Hepatocyte (in vitro differentiated cells): Measurements from ENCODE around the gene ARHGAP33. TPM values are rescaled to one million over a fixed set of nuclear protein-coding genes. Genes with fewer than 3 reads are reported as not detected.
A peak's percentile ranks its signal among the peaks of the same experiment; 100 is the strongest.

ENCODE experiments used
- DNase-seq: peaks from one replicate; pipeline ENCODE4 v3.0.0-alpha.2; 2016; ENCODE audit warnings: low spot score
- H2AFZ ChIP-seq: fragments of 200-600 bp; sonication (generic); 2 replicates; pipeline ENCODE4 v1.6.0; 2016; ENCODE audit warnings: antibody characterized with exemption, mild to moderate bottlenecking
- H3K27ac ChIP-seq: fragments of 200-600 bp; sonication (generic); 2 replicates; pipeline ENCODE4 v1.5.1; 2016; ENCODE audit warnings: mild to moderate bottlenecking
- H3K27me3 ChIP-seq: fragments of 200-600 bp; sonication (generic); 2 replicates; pipeline ENCODE4 v1.6.1; 2016
- H3K36me3 ChIP-seq: fragments of 200-600 bp; sonication (generic); replicated peaks from 2 replicates; pipeline ENCODE4 v1.5.1; 2016; ENCODE audit warnings: low read depth; ENCODE audit not compliant: insufficient read depth
- H3K4me1 ChIP-seq: fragments of 200-600 bp; sonication (generic); 2 replicates; pipeline ENCODE4 v1.5.1; 2016; ENCODE audit warnings: mild to moderate bottlenecking, moderate library complexity; ENCODE audit not compliant: insufficient read depth
- H3K4me2 ChIP-seq: fragments of 200-600 bp; sonication (generic); 2 replicates; pipeline ENCODE4 v1.6.0; 2016
- H3K4me3 ChIP-seq: fragments of 200-600 bp; sonication (generic); 2 replicates; pipeline ENCODE4 v1.5.1; 2016; ENCODE audit warnings: mild to moderate bottlenecking
- H3K79me2 ChIP-seq: fragments of 200-600 bp; sonication (generic); 2 replicates; pipeline ENCODE4 v1.6.0; 2017; ENCODE audit warnings: mild to moderate bottlenecking
- H3K9me2 ChIP-seq: fragments of 200-600 bp; sonication (generic); replicated peaks from 2 replicates; pipeline ENCODE4 v1.6.0; 2017; ENCODE audit warnings: mild to moderate bottlenecking; ENCODE audit not compliant: insufficient read depth
- H3K9me3 ChIP-seq: fragments of 200-600 bp; sonication (generic); 2 replicates; pipeline ENCODE4 v1.5.1; 2016; ENCODE audit warnings: low read depth, mild to moderate bottlenecking
- H4K20me1 ChIP-seq: fragments of 200-600 bp; sonication (generic); 2 replicates; pipeline ENCODE4 v1.6.0; 2016; ENCODE audit warnings: mild to moderate bottlenecking; ENCODE audit not compliant: insufficient read depth, poor library complexity, severe bottlenecking
- CTCF ChIP-seq: fragments of 200-600 bp; sonication (generic); IDR thresholded peaks from 2 replicates; pipeline ENCODE4 v1.5.1; 2016; ENCODE audit warnings: antibody characterized with exemption, mild to moderate bottlenecking; ENCODE audit not compliant: poor library complexity
- EZH2 ChIP-seq: fragments of 200-600 bp; sonication (generic); IDR thresholded peaks from 2 replicates; pipeline ENCODE4 v1.6.1; 2016; ENCODE audit warnings: antibody characterized with exemption, mild to moderate bottlenecking, borderline replicate concordance
- EZH2phosphoT487 ChIP-seq: fragments of 200-600 bp; sonication (generic); IDR thresholded peaks from one replicate; pipeline ENCODE4 v1.6.1; 2018; ENCODE audit warnings: antibody characterized with exemption, mild to moderate bottlenecking, low read depth, moderate library complexity; ENCODE audit not compliant: unreplicated experiment, severe bottlenecking
- WGBS: methylation state at CpG from one replicate; pipeline ENCODE4 v1.1.6; 2016; ENCODE audit warnings: low lambda C conversion rate; ENCODE audit errors: missing lambda C conversion rate; 5-methylcytosine and 5-hydroxymethylcytosine counted together
- polyA plus RNA-seq: library from polyadenylated mRNA; unstranded; fragments of >200 nt; fragmentation: Nextera tagmentation; extraction: Ambion mirVana; gene quantifications from 2 replicates; pipeline ENCODE4 v1.2.1, GENCODE V29; 2016
- total RNA-seq: library from RNA; depleted of rRNA; stranded (reverse); fragments of >200 nt; gene quantifications from 2 replicates; pipeline ENCODE4 v1.2.3, GENCODE V29; 2014

ARHGAP33 gene
- total and polyA plus RNA-seq, 2 experiments from 2014 or later: 6.7 to 7.9 TPM

- H2AFZ ChIP-seq: no peak within 1 kb of the TSS
- TF ChIP-seq CTCF (no peak), EZH2 (peak; percentile 31)
- H3K9me2 ChIP-seq: no peaks in the 10 kb centered on the region
- H3K36me3 ChIP-seq: no peaks in the 10 kb centered on the region
- H3K79me2 ChIP-seq: peaks cover 26% of the 10 kb centered on the region
- no peaks in the 10 kb centered on the region for H4K20me1 ChIP-seq
- no peaks in the 10 kb centered on the region for H3K9me3 ChIP-seq
- H3K4me2 ChIP-seq: peak within 1 kb of the TSS; percentile 74
- H3K27ac ChIP-seq: peak within 1 kb of the TSS; percentile 97
- peak within 1 kb of the TSS; percentile 28 for H3K4me3 ChIP-seq
- 18% methylated on average over 30 of the region's 52 CpGs for WGBS
- DNase-seq: peak; percentile 75
- H3K27me3 ChIP-seq: peaks cover 2% of the 10 kb centered on the region
- peaks cover 28% of the 10 kb centered on the region for H3K4me1 ChIP-seq
Measured at GRCh38 chr19:35756377-35757230, 18.8 kb upstream of the ARHGAP33 start, which contains the start of gene HSPB6. HSPB6 (minus strand) TSS chr19:35757029; CDS start chr19:35757008, 21 bp downstream.

- 11% methylated on average over 18 of the region's 19 CpGs for WGBS
- DNase-seq: peak; percentile 92
- Histone ChIP-seq H2AFZ (no peak overlapping the region), H3K4me3 (no peak overlapping the region), H3K36me3 (no peaks in the 10 kb centered on the region), H3K9me3 (no peaks in the 10 kb centered on the region), H3K9me2 (no peaks in the 10 kb centered on the region), H4K20me1 (no peaks in the 10 kb centered on the region), H3K27ac (peak overlapping the region; percentile 97), H3K79me2 (peaks cover 22% of the 10 kb centered on the region), H3K4me1 (peaks cover 28% of the 10 kb centered on the region), H3K4me2 (peak overlapping the region; percentile 74), H3K27me3 (peaks cover 2% of the 10 kb centered on the region)
- TF ChIP-seq EZH2 (no peak), EZH2phosphoT487 (no peak), CTCF (no peak)
Measured at GRCh38 chr19:35757231-35757748, 18.1 kb upstream of the ARHGAP33 start.

GRCh38 chr19:35757749-35758608 lies 17.4 kb upstream of the ARHGAP33 start, which contains the start of gene PROSER3:
PROSER3 (plus strand) TSS chr19:35758176; CDS start chr19:35758216, 40 bp downstream.
- Histone ChIP-seq H3K36me3 (no peaks in the 10 kb centered on the region), H3K4me3 (peak within 1 kb of the TSS; percentile 43), H3K27ac (peak within 1 kb of the TSS; percentile 97), H3K4me1 (peaks cover 28% of the 10 kb centered on the region), H3K9me2 (no peaks in the 10 kb centered on the region), H4K20me1 (no peaks in the 10 kb centered on the region), H3K9me3 (no peaks in the 10 kb centered on the region), H3K79me2 (peaks cover 22% of the 10 kb centered on the region), H3K4me2 (peak within 1 kb of the TSS; percentile 77), H2AFZ (peak within 1 kb of the TSS; percentile 58), H3K27me3 (peaks cover 2% of the 10 kb centered on the region)
- peak; percentile 98 for DNase-seq
- under 1% methylated on average over 52 of the region's 53 CpGs for WGBS
- no peak for TF ChIP-seq EZH2
- no peak for TF ChIP-seq EZH2phosphoT487
- TF ChIP-seq CTCF: no peak
